ENCODE results near the gene CREM. TPM values are rescaled to one million over a fixed set of nuclear protein-coding genes. Genes with fewer than 3 reads are reported as not detected.

The CREM gene
- total and polyA plus RNA-seq, 10 of the 15 experiments (the other 5 are each of a cell fraction or from before 2014, with no cell fraction given) = 51.3 to 115 (median 70.6) TPM

- TF ChIP-seq, protein P1, sequence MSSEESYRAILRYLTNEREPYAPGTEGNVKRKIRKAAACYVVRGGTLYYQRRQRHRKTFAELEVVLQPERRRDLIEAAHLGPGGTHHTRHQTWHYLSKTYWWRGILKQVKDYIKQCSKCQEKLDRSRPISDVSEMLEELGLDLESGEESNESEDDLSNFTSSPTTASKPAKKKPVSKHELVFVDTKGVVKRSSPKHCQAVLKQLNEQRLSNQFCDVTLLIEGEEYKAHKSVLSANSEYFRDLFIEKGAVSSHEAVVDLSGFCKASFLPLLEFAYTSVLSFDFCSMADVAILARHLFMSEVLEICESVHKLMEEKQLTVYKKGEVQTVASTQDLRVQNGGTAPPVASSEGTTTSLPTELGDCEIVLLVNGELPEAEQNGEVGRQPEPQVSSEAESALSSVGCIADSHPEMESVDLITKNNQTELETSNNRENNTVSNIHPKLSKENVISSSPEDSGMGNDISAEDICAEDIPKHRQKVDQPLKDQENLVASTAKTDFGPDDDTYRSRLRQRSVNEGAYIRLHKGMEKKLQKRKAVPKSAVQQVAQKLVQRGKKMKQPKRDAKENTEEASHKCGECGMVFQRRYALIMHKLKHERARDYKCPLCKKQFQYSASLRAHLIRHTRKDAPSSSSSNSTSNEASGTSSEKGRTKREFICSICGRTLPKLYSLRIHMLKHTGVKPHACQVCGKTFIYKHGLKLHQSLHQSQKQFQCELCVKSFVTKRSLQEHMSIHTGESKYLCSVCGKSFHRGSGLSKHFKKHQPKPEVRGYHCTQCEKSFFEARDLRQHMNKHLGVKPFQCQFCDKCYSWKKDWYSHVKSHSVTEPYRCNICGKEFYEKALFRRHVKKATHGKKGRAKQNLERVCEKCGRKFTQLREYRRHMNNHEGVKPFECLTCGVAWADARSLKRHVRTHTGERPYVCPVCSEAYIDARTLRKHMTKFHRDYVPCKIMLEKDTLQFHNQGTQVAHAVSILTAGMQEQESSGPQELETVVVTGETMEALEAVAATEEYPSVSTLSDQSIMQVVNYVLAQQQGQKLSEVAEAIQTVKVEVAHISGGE (CRISPR knock-in tag; IDR thresholded peaks at IDR 0.05) = no peak
- TF ChIP-seq SMARCA5 (IDR thresholded peaks at IDR 0.05) (peak; percentile 47; the same call in 1 of the 2 replicates), STAT1 (conservative IDR thresholded peaks at IDR 0.05) (no peak), RAD51 (IDR thresholded peaks at IDR 0.05) (peak; percentile 34; the same call in 1 of the 2 replicates), POU2F2 (IDR thresholded peaks at IDR 0.05; ENCODE audit: borderline replicate concordance, low read depth, low read length) (no peak), TCF7 (IDR thresholded peaks at IDR 0.05; ENCODE audit: borderline replicate concordance) (no peak), MYC (IDR thresholded peaks at IDR 0.05; ENCODE audit: insufficient read depth, insufficient read length, insufficient replicate concordance, low read length, severe bottlenecking) (no peak), SMC3 (IDR thresholded peaks at IDR 0.05; ENCODE audit: borderline replicate concordance, low read length) (no peak), DPF2 (IDR thresholded peaks at IDR 0.05) (peak; percentile 70), YBX1 (IDR thresholded peaks at IDR 0.05) (no peak), NRF1 (conservative IDR thresholded peaks at IDR 0.05; ENCODE audit: low read depth, low read length) (no peak)
- TF ChIP-seq, protein P2, sequence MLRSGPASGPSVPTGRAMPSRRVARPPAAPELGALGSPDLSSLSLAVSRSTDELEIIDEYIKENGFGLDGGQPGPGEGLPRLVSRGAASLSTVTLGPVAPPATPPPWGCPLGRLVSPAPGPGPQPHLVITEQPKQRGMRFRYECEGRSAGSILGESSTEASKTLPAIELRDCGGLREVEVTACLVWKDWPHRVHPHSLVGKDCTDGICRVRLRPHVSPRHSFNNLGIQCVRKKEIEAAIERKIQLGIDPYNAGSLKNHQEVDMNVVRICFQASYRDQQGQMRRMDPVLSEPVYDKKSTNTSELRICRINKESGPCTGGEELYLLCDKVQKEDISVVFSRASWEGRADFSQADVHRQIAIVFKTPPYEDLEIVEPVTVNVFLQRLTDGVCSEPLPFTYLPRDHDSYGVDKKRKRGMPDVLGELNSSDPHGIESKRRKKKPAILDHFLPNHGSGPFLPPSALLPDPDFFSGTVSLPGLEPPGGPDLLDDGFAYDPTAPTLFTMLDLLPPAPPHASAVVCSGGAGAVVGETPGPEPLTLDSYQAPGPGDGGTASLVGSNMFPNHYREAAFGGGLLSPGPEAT (IDR thresholded peaks at IDR 0.05; ENCODE audit: low read depth) = peak; percentile 30; the same call in 1 of the 2 replicates
- TF ChIP-seq, protein P3, sequence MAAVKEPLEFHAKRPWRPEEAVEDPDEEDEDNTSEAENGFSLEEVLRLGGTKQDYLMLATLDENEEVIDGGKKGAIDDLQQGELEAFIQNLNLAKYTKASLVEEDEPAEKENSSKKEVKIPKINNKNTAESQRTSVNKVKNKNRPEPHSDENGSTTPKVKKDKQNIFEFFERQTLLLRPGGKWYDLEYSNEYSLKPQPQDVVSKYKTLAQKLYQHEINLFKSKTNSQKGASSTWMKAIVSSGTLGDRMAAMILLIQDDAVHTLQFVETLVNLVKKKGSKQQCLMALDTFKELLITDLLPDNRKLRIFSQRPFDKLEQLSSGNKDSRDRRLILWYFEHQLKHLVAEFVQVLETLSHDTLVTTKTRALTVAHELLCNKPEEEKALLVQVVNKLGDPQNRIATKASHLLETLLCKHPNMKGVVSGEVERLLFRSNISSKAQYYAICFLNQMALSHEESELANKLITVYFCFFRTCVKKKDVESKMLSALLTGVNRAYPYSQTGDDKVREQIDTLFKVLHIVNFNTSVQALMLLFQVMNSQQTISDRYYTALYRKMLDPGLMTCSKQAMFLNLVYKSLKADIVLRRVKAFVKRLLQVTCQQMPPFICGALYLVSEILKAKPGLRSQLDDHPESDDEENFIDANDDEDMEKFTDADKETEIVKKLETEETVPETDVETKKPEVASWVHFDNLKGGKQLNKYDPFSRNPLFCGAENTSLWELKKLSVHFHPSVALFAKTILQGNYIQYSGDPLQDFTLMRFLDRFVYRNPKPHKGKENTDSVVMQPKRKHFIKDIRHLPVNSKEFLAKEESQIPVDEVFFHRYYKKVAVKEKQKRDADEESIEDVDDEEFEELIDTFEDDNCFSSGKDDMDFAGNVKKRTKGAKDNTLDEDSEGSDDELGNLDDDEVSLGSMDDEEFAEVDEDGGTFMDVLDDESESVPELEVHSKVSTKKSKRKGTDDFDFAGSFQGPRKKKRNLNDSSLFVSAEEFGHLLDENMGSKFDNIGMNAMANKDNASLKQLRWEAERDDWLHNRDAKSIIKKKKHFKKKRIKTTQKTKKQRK (IDR thresholded peaks at IDR 0.05; ENCODE audit: low read depth, low read length) = no peak
- TF ChIP-seq, protein P4, sequence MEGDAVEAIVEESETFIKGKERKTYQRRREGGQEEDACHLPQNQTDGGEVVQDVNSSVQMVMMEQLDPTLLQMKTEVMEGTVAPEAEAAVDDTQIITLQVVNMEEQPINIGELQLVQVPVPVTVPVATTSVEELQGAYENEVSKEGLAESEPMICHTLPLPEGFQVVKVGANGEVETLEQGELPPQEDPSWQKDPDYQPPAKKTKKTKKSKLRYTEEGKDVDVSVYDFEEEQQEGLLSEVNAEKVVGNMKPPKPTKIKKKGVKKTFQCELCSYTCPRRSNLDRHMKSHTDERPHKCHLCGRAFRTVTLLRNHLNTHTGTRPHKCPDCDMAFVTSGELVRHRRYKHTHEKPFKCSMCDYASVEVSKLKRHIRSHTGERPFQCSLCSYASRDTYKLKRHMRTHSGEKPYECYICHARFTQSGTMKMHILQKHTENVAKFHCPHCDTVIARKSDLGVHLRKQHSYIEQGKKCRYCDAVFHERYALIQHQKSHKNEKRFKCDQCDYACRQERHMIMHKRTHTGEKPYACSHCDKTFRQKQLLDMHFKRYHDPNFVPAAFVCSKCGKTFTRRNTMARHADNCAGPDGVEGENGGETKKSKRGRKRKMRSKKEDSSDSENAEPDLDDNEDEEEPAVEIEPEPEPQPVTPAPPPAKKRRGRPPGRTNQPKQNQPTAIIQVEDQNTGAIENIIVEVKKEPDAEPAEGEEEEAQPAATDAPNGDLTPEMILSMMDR (IDR thresholded peaks at IDR 0.05 in 2 of 3, conservative IDR thresholded peaks at IDR 0.05 in 1 of 3; ENCODE audit: control insufficient read depth in 2 of 3, extremely low read depth in 1 of 3, insufficient read depth in 1 of 3, low read depth in 3 of 3, low read length in 3 of 3) = no peak
- TF ChIP-seq, protein P5, sequence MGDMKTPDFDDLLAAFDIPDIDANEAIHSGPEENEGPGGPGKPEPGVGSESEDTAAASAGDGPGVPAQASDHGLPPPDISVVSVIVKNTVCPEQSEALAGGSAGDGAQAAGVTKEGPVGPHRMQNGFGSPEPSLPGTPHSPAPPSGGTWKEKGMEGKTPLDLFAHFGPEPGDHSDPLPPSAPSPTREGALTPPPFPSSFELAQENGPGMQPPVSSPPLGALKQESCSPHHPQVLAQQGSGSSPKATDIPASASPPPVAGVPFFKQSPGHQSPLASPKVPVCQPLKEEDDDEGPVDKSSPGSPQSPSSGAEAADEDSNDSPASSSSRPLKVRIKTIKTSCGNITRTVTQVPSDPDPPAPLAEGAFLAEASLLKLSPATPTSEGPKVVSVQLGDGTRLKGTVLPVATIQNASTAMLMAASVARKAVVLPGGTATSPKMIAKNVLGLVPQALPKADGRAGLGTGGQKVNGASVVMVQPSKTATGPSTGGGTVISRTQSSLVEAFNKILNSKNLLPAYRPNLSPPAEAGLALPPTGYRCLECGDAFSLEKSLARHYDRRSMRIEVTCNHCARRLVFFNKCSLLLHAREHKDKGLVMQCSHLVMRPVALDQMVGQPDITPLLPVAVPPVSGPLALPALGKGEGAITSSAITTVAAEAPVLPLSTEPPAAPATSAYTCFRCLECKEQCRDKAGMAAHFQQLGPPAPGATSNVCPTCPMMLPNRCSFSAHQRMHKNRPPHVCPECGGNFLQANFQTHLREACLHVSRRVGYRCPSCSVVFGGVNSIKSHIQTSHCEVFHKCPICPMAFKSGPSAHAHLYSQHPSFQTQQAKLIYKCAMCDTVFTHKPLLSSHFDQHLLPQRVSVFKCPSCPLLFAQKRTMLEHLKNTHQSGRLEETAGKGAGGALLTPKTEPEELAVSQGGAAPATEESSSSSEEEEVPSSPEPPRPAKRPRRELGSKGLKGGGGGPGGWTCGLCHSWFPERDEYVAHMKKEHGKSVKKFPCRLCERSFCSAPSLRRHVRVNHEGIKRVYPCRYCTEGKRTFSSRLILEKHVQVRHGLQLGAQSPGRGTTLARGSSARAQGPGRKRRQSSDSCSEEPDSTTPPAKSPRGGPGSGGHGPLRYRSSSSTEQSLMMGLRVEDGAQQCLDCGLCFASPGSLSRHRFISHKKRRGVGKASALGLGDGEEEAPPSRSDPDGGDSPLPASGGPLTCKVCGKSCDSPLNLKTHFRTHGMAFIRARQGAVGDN (IDR thresholded peaks at IDR 0.05) = peak; percentile 77
Observed at GRCh38 chr10:35136263-35136815, 9.7 kb downstream of the CREM start (continued).

Data from GM12878 (cell line).